Measurements from ENCODE around the gene HEATR1.
A peak's percentile ranks its signal among the peaks of the same experiment; 100 is the strongest.

HEATR1 gene

DNA sequence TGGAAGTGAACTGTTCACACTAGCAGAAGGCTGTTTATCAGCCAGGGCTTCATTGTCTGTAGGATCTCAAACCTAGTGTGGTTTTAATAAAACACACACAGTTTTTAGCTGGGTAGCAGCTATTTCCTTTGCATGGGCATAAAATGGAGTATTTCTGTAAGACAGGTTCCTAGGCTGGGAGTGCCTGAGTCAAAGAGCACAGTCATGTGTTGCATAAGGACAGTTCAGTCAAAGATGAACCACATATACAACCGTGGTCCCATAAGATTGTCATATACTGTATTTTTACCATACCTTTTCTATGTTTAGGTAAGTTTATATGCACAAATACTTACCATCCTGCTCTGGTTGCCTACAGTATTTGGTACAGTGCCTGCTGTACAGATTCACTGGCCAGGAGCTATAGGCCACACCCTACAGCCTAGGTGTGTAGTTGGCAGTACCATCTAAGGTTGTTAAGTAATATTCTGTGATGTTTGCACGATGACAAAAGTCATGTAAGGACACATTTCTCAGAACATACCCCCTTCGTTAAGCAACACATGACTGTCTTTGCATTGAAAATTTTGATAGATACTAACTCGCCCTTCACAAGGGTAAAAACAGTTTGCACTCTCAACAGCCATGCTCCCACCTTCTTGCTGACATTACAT is 63.4 kb downstream of the HEATR1 start:
- DNase-seq, result no peak

DNA sequence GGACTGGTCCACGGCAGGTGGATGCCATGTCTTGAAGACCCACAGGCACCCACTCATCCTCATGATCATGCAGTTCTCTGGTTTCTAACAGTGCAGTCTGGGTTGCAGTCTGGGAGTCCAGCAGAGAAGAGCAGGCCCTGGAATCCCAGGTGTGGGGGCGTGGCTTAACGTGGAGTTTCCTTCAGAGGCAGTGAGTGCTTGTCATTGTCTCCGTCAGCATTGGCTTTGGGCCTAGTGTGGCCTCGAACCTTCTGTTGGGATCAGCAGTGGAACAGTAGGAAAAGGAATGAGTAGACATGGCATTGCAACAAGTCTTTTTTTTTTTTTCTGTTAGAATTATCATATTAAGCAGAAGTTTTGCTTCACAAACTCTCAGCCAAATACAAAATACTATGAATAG is 67.8 kb downstream of the HEATR1 start:
- DNase-seq, result peak in 2 of 3 experiments; percentile 38 to 56

- DNase-seq, result peak in 2 of 3 experiments; percentile 77 to 96
Measured at GRCh38 chr1:236535662-236536161, 68.6 kb downstream of the HEATR1 start.

- no peak for DNase-seq
Measured at GRCh38 chr1:236535190-236535589, 69.1 kb downstream of the HEATR1 start.

DNA sequence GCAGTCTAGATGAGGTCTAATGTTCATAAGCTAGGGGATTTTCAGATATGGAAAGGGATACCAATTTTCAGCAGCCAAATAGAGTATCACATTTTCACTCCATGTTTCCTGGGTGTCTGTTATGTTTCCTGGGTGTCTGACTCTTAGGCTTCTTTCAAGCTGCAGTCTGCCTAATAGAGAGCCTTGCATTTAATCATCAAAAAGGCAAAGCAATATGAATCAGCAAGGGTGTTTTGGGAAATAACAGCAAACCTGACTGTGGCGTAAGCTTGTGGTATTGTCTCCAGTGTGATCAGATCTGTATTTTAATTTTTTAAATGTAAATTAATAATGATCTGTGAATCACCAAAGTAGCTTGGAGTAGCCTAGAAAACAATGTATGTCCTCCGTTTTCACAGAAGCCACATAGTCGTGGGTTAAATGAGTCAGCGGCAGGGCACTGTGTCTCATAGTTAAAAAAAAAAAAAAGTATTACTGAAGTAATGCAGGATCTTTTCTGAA is 70.1 kb downstream of the HEATR1 start:
- no peak for DNase-seq

GRCh38 chr1:236532850-236533249 is 71.5 kb downstream of the HEATR1 start:
- DNase-seq, result no peak

- DNase-seq, result no peak
Measured at GRCh38 chr1:236530959-236531358, 73.4 kb downstream of the HEATR1 start.

- no peak for DNase-seq
Measured at GRCh38 chr1:236530286-236530685, 74.0 kb downstream of the HEATR1 start.

GRCh38 chr1:236526079-236526478 is 78.2 kb downstream of the HEATR1 start:
- no peak for DNase-seq

GRCh38 chr1:236524895-236525184 is 79.5 kb downstream of the HEATR1 start:
- DNase-seq, result no peak

DNA sequence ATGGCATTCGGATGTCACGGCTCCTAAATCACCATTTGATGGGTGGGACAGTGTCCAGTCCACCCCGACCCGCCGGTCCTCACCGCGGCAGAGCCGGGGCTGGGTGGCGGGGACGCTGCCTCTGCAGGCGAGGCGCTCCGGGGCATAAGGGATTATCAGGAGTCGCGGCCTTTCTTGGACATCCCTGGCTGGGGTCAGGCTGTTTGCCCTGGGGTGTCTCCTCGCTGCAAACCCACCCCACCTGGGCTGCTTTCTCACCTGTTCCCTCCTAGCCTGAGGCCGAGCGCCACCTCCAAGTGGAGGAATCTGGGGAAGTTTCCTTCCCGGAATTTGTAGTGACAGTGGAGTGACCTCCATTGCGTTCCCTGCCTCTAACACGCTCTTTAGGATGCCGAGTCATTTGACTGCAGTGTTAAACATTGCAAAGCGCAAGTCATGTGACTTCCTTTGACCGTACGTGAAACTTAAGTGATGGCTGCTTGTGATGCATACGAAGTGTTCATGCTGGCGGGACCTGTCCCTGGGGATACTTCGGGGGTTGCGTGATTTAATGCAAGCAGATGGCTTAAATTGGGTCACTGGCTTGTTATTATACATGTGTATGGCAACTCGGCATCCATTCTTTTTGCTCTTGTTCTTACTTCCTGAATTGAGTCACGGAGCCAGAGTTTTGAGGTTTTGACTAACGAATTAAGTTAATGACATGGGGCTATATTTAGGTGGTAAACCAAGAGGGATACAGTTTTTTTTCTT is 80.0 kb downstream of the HEATR1 start:
- DNase-seq, result peak; percentile 69 to 89 (median 82)

- DNase-seq, result peak; percentile 10 to 89 (median 85)
Measured at GRCh38 chr1:236523704-236524141, 80.6 kb downstream of the HEATR1 start, which contains the start of gene LGALS8. Gene LGALS8, plus strand, starts transcription at chr1:236523982. Its CDS starts 2,089 bp downstream, at chr1:236526071.

DNA sequence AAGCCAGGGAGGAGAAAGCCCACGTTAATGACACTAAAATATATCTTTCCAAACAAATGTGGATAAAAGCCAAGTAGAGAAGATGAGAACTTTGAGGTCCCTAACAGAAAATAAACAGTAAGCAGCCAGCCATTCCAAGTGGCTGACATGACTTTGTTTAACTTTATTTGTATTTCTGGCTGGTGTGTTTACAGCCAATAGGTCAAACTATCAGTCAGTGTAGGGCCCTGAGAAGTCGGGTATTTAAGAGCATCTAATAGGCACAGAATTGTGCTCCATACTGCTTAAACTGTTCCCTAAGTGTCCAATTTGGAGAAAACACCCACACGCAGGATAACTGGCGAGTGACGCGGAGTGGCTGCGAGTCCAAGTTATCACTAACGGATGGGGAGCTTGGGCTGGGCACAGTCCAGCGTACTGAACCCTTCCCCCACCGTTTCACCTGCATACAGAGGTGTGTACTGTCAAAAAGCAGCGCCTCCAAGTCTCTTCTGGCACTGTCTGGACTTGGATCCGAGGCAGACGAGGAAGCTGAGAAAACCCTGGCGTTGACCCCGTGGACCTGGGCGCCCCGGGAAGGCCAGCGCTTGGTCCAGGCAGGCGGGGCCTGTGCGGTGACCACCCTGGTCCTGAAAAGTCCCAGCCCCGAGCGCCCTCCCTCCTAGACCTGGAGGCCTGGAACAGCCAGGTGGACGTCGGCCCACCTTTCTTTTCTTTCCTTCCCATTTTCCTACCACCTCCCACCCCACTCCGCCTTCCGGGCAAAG is 81.2 kb downstream of the HEATR1 start:
- DNase-seq, result peak in 2 of 3 experiments; percentile 73 to 77

GRCh38 chr1:236520445-236521005 is 83.8 kb downstream of the HEATR1 start:
- no peak for DNase-seq

GRCh38 chr1:236518322-236518721 is 86.0 kb downstream of the HEATR1 start:
- no peak for DNase-seq

- peak in 1 of 3 experiments; percentile 26 for DNase-seq
Measured at GRCh38 chr1:236516929-236517704, 87.2 kb downstream of the HEATR1 start.

- DNase-seq, result peak in 2 of 3 experiments; percentile 76 to 90
Measured at GRCh38 chr1:236515443-236515958, 88.8 kb downstream of the HEATR1 start.

GRCh38 chr1:236514703-236515442 is 89.4 kb downstream of the HEATR1 start:
- peak in 2 of 3 experiments; percentile 76 to 90 for DNase-seq

GRCh38 chr1:236511735-236512418 is 92.4 kb downstream of the HEATR1 start:
- DNase-seq, result no peak

GRCh38 chr1:236509647-236510401 is 94.5 kb downstream of the HEATR1 start:
- no peak for DNase-seq

All from NCI-H1417 (cell line).